IPS DF 6.9 (cell line): ENCODE measurements around the gene PFKL.
"Not testable (repeated sequence)": the region's sequence is repeated elsewhere in the genome, so short reads cannot be mapped to it uniquely, and the experiment has no call there.

Experiments used
- DNase-seq: peaks from one replicate; pipeline ENCODE4 v3.0.0-alpha.2; 2013; ENCODE audit warnings: low read depth, low spot score
- H3K27ac ChIP-seq: one replicate; pipeline ENCODE4 v1.5.1; 2013; ENCODE audit warnings: low read length, control low read depth
- H3K27me3 ChIP-seq: 2 replicates; pipeline ENCODE4 v1.6.1; 2013; ENCODE audit warnings: mild to moderate bottlenecking, low read length; ENCODE audit not compliant: control insufficient read depth, insufficient read depth
- H3K36me3 ChIP-seq: 2 replicates; pipeline ENCODE4 v1.6.1; 2013; ENCODE audit warnings: low read length; ENCODE audit not compliant: control insufficient read depth, insufficient read depth
- H3K4me1 ChIP-seq: 2 replicates; pipeline ENCODE4 v1.6.1; 2013; ENCODE audit warnings: low read length; ENCODE audit not compliant: control insufficient read depth, insufficient read depth
- H3K4me3 ChIP-seq: 2 replicates; pipeline ENCODE4 v1.5.1; 2013; ENCODE audit warnings: mild to moderate bottlenecking, low read length
- H3K9me3 ChIP-seq: 2 replicates; pipeline ENCODE4 v1.6.1; 2013; ENCODE audit warnings: low read length, inconsistent platforms; ENCODE audit not compliant: control insufficient read depth, insufficient read depth
- WGBS: extraction: QIAGEN DNeasy Blood & Tissue Kit; methylation state at CpG from one replicate; pipeline ENCODE4 v1.1.7; 2013; ENCODE audit warnings: mixed read lengths, missing lambda C conversion rate; ENCODE audit not compliant: insufficient read length, insufficient coverage; 5-methylcytosine and 5-hydroxymethylcytosine counted together

Gene PFKL

DNA sequence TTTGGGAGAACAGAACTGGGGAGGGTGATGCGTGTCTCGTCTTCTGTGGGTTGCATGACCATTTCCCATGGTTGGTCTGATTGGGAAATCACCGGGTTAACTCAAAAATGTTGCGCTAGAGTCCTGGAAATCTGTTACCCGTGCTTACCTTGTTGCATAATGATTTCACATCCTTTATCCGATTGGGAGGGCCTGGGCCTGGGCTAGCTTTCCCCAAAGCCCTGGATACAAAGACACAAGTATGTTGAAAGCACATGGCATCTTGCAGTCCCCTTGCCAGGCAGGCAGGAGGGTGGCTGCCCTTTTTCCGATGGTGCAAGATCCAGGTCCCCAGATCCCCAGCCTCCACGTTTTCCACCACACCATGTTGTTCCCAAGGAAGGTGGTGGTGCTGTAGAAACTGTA, 54.1 kb downstream of the PFKL start:
- H3K4me3 ChIP-seq = no peak overlapping the region
- WGBS = no CpG with 5 or more reads among the region's 8 CpGs
- H3K27me3 ChIP-seq = peaks cover 5% of the 10 kb centered on the region; the same call in 1 of the 2 replicates
- H3K27ac ChIP-seq = no peak overlapping the region
- no peaks in the 10 kb centered on the region for H3K36me3 ChIP-seq
- no peak for DNase-seq
- no peaks in the 10 kb centered on the region for H3K9me3 ChIP-seq
- no peaks in the 10 kb centered on the region for H3K4me1 ChIP-seq

DNA sequence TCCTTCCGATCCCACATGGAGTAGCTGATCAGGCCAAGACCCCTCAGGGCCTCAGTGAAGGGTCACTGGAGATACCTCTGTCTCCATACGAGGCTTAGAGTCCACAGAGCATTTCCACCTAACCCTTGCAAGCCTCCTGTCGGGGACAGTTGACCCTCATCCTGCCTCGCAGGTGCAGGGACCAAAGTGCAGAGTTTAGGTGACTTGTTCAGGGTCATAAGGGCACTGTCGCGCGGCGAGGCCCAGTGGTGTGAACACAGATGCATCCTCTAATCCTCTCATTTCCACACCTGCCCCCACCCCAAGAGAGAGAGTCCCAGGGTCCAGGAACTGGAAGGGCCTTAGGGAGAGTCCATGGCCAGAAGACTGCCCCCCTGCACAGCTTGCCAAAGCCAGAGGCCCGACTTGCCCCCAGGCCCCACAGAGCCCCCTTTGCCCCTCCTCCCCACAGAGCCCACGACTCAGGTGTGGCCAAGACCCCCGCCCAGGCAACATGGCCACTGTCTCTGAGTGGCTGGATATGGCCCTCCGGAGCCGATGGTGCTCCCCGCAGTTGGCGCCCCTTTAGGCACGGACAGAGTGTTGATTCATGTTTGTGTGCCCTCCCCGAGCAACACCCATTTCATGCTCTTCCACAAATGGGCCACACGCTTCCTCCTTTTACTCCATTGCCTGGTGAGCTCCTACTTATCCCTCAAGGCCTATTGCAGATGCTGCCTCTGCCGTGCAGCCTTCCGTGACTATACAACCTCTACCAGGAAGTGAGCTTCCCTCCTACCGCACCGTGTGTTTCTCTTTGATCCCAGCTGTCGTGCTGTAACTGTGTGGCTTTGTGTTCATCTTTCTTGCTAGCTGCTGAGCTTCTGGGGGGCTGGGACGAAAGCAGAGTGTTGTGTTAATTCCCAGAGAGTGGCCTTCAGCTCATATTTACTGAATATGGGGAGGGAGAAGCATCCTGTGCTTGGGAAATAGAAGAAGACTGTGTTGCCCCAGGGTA, 55.2 kb downstream of the PFKL start:
- no peak overlapping the region for H3K4me3 ChIP-seq
- DNase-seq = no peak
- WGBS = no CpG with 5 or more reads among the region's 24 CpGs

DNA sequence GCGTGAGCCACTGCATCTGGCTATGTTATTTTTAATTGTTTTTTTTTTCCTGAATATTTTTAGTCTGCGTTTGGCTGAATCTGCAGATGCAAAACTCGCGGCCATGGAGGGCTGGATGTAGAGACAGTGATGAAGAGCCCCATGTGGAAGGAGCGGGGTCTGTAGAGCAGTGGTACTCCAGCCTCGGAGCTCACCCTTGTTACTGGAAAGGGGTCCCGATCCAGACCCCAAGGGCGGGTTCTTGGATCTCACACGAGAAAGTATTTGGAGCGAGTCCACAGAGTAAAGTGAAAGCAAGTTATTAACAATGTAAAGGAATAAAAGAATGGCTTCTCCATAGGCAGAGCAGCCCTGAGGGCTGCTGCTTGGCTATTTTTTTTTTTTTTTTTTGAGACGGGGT, 56.3 kb downstream of the PFKL start:
- no peaks in the 10 kb centered on the region for H3K4me1 ChIP-seq
- DNase-seq = no peak
- H3K4me3 ChIP-seq = no peak overlapping the region
- no peaks in the 10 kb centered on the region for H3K9me3 ChIP-seq
- WGBS = no CpG with 5 or more reads among the region's 11 CpGs
- no peak overlapping the region for H3K27ac ChIP-seq
- no peaks in the 10 kb centered on the region; the same call in 1 of the 2 replicates for H3K27me3 ChIP-seq
- H3K36me3 ChIP-seq = no peaks in the 10 kb centered on the region

More for the DNA sequence above, 55.2 kb downstream of the PFKL start:
- no peak overlapping the region for H3K27ac ChIP-seq
- peaks cover 1% of the 10 kb centered on the region; the same call in 1 of the 2 replicates for H3K27me3 ChIP-seq
- no peaks in the 10 kb centered on the region for H3K9me3 ChIP-seq
- no peaks in the 10 kb centered on the region for H3K36me3 ChIP-seq
- no peaks in the 10 kb centered on the region for H3K4me1 ChIP-seq

DNA sequence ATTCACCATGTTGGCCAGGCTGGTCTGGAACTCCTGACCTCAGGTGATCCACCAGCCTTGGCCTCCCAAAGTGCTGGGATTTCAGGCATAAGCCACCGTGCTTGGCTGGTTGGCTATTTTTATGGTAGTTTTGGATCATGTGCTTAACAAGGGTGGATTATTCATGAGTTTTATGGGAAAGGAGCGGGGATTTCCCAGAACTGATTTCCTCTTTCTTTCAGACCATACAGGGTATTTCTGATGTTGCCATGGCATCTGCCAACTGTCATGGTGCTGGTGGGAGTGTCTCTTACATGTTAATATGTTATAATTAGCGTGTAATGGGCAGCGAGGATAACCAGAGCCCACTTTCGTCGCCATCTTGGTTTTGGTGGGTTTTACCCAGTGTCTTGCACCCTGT, 56.8 kb downstream of the PFKL start:
- Histone ChIP-seq H3K4me1 (no peaks in the 10 kb centered on the region), H3K4me3 (no peak overlapping the region), H3K9me3 (no peaks in the 10 kb centered on the region), H3K27ac (no peak overlapping the region), H3K36me3 (no peaks in the 10 kb centered on the region), H3K27me3 (no peaks in the 10 kb centered on the region)
- DNase-seq = no peak
- WGBS = no CpG with 5 or more reads among the region's 6 CpGs

DNA sequence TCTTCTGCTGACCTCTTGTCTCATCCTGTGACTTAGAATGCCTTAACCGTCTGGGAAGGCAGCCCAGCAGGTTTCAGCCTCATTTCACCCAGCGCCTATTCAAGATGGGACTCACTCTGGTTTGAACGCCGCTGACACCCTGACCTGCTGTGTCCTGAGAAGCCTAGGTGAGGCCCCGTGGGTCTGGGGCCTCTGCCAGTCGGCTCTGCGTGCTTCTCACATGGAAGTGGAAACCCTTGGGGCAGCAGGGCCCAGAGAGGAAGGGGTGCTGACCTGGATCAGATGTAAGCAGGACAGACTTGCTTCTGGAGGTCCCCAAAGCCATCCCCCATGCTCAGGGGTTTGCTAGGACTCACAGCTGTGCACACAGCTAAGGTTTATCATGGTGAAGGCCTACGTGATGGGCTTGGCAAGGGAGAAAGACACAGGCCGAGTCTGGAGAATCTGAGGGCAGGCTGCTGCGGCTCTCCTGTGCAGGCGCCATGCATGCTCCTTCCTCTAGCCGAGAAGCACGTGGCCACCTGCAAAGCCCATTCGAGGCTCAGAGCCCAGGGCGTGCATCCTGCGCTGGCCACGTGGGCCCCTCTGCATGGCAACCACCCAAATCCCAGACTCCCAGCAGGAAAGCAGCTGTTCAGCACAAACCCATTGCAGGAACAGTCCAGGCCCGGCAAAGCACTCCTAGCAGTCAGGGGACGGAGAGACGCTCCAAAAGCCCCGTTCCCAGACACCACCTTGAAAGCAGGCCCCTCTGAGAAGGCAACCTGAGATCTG, 57.4 kb downstream of the PFKL start:
- H3K27ac ChIP-seq = no peak overlapping the region
- H3K9me3 ChIP-seq = no peaks in the 10 kb centered on the region
- H3K27me3 ChIP-seq = no peaks in the 10 kb centered on the region
- WGBS = no CpG with 5 or more reads among the region's 21 CpGs
- H3K4me1 ChIP-seq = no peaks in the 10 kb centered on the region
- DNase-seq = no peak
- no peaks in the 10 kb centered on the region for H3K36me3 ChIP-seq
- H3K4me3 ChIP-seq = no peak overlapping the region

DNA sequence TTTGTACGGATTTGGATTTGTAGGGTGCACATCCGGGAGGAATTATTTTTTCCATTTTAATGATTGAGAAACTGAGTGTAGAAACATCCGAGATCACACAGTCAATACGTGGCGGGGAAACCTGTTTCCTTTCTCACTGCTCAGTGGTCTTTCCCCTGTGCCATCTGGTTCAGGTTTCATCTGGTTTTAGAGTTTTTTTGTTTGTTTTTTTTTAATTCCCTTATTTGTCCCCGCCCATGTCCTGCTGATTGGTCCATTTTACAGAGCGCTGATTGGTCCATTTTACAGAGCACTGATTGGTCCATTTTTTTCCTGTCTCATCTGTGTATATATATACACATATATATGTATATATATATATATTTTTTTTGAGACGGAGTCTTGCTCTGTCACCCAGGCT, 59.5 kb downstream of the PFKL start:
- H3K9me3 ChIP-seq = no peaks in the 10 kb centered on the region
- no CpG with 5 or more reads among the region's 8 CpGs for WGBS
- no peaks in the 10 kb centered on the region for H3K27me3 ChIP-seq
- DNase-seq = no peak
- no peak overlapping the region for H3K4me3 ChIP-seq
- no peaks in the 10 kb centered on the region for H3K36me3 ChIP-seq
- no peak overlapping the region for H3K27ac ChIP-seq
- no peaks in the 10 kb centered on the region for H3K4me1 ChIP-seq

DNA sequence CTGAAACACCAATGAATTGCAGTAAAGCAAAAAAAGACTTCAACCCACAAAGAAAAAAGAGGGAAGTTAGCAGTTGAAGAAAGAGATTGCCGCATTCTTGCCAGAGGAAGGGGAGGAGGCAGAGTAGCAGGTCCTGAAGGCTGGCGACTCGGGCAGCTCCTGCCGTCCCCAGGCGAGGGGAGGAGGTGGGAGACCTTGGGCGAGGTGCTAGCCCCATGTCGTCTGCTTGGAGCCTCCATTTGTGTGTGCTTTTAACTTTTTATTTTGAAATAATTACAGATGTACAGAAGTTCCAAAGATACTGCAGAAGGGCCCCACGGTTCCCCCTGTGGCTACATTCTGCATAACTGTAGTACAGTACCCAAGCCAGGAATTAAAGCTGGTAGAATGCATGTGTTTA, 60.3 kb downstream of the PFKL start:
- Histone ChIP-seq H3K27ac (no peak overlapping the region), H3K4me3 (no peak overlapping the region), H3K36me3 (no peaks in the 10 kb centered on the region), H3K9me3 (no peaks in the 10 kb centered on the region), H3K4me1 (no peaks in the 10 kb centered on the region; the same call in 1 of the 2 replicates), H3K27me3 (no peaks in the 10 kb centered on the region)
- DNase-seq = no peak
- no CpG with 5 or more reads among the region's 8 CpGs for WGBS

DNA sequence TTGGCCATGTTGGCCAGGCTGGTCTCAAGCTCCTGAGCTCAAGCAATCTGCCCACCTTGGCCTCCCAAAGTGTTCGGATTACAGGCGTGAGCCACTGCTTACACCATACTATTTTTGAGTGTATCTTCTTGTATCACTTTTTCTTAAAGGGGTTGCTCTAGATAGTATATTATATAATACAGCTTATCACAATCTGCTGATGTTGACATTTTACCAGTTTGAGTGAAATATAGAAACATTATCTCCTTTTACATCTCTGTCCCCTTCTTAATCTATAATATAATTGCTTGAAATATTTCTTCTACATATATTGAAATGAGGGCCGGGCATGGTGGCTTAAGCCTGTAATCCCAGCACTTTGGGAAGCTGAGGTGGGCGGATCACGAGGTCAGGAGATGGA, 62.0 kb downstream of the PFKL start:
- H3K9me3 ChIP-seq, H3K4me1 ChIP-seq, H3K27ac ChIP-seq, DNase-seq, H3K4me3 ChIP-seq, H3K36me3 ChIP-seq, H3K27me3 ChIP-seq: not testable (repeated sequence)
- no CpG with 5 or more reads among the region's 5 CpGs for WGBS

DNA sequence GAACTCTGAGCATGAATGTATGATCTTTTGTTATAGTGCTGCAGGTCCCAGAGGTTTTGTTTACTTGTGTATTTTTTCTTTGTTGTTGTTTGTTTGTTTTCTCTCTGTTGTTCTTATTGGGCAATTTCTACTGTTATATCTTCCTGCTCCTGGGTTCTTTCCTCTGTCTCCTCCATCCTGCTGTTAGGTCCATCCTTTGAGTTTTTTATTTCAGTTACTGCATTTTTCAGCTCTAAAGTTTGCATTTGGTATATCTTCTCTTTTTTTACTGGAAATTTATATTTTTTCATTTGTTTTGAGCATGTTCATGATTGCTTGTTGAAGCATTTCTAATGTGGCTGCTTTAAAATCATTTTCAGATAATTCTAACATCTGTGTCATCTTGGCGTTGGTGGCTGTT, 63.4 kb downstream of the PFKL start:
- Histone ChIP-seq H3K4me3 (no peak overlapping the region), H3K27me3 (no peaks in the 10 kb centered on the region), H3K36me3 (no peaks in the 10 kb centered on the region), H3K9me3 (no peaks in the 10 kb centered on the region), H3K27ac (no peak overlapping the region), H3K4me1 (no peaks in the 10 kb centered on the region; the same call in 1 of the 2 replicates)
- no peak for DNase-seq
- WGBS = no CpG with 5 or more reads among the region's 1 CpG

DNA sequence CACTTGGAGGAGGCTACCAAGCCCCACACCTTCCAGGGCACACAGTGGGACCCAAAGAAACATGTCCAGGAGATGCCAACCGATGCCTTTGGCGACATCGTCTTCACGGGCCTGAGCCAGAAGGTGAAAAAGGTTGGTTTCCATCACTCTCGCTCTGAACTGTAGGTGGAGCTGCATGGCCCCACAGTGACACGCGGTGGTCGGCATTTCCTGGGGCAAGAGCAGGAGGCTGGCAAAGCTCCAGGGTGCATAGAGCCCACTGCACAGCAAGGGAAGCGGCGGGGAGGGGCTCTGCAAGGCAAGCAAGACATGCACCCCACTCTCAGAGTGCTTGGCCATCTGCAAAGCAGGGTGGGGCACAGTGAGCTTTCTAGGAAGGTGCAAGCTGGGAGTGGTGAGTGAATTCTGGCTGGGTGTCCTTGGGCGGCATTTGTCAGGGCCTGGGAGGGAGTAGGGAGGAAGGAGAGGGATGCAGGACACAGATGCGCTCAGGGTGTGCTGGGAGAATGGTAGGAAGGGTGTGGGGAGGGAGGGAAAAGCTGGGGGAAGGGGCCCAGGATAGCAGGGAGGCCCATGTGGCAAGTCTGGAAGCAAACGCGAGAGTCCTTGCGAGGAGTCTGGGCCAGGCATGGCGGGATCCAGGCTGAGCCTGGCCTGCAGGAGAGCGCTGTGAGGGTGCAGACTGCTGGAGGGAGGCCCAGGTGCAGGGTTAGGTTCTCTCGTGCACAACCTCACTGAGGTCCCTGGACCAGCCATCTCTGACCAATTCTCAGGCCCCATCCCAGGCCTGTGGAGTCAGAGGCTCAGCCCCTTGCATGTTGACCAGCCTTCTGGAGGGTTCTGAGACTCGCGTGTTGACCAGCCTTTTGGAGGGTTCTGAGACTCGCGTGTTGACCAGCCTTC, 64.5 kb downstream of the PFKL start:
- no CpG with 5 or more reads among the region's 22 CpGs for WGBS
- peaks cover 2% of the 10 kb centered on the region; the same call in 1 of the 2 replicates for H3K4me1 ChIP-seq
- no peaks in the 10 kb centered on the region for H3K36me3 ChIP-seq

More for the DNA sequence above, 64.5 kb downstream of the PFKL start:
- H3K4me3 ChIP-seq = no peak overlapping the region
- DNase-seq = no peak
- no peaks in the 10 kb centered on the region for H3K27me3 ChIP-seq
- H3K27ac ChIP-seq = no peak overlapping the region
- H3K9me3 ChIP-seq = no peaks in the 10 kb centered on the region
